OCI-LY7 (cell line): ENCODE results near the gene TOP1. TPM values are rescaled to one million over a fixed set of nuclear protein-coding genes. Genes with fewer than 3 reads are reported as not detected.

Experiments
- BruUV-seq: library from RNA; stranded (reverse); fragments of 400-500 nt; replicated peaks from 2 replicates; lab custom pipeline; 2021; lab: Mats Ljungman, UMichigan
- CTCF ChIA-PET: fragments of 300-600 bp; sonication (Branson Sonifier 250); formaldehyde crosslinking; loops from one replicate; lab custom pipeline; 2022; ENCODE audit warnings: antibody characterized with exemption; ENCODE audit not compliant: unreplicated experiment; lab: Charles Lee
- POLR2A ChIA-PET: fragments of 300-600 bp; sonication (Branson Sonifier 250); formaldehyde crosslinking; loops from one replicate; lab custom pipeline; 2022; ENCODE audit warnings: antibody characterized with exemption; lab: Charles Lee
- DNase-seq: peaks from one replicate; pipeline ENCODE4 v3.0.0-alpha.2; 2015; ENCODE audit warnings: low spot score
- H2AFZ ChIP-seq: fragments of 200-600 bp; sonication (generic), shearing (Covaris generic); 2 replicates; pipeline ENCODE4 v1.6.1; 2014; ENCODE audit warnings: mild to moderate bottlenecking, antibody characterized with exemption, low read length, moderate library complexity
- H3K27ac ChIP-seq: fragments of 200-600 bp; sonication (generic); 2 replicates; pipeline ENCODE4 v1.5.1; 2014; ENCODE audit warnings: mixed run types, low read depth, mild to moderate bottlenecking, moderate library complexity, low read length, inconsistent platforms; ENCODE audit not compliant: poor library complexity, severe bottlenecking
- H3K36me3 ChIP-seq: fragments of 200-600 bp; sonication (generic); 2 replicates; pipeline ENCODE4 v1.6.1; 2014; ENCODE audit warnings: mild to moderate bottlenecking, antibody characterized with exemption, low read length, moderate library complexity, mixed read lengths; ENCODE audit not compliant: insufficient read depth
- H3K4me1 ChIP-seq: fragments of 200-600 bp; sonication (generic); 2 replicates; pipeline ENCODE4 v1.5.1; 2014; ENCODE audit warnings: mild to moderate bottlenecking, low read length; ENCODE audit not compliant: insufficient read depth, poor library complexity, severe bottlenecking
- H3K4me2 ChIP-seq: fragments of 200-600 bp; sonication (generic); 2 replicates; pipeline ENCODE4 v1.6.1; 2014; ENCODE audit warnings: mild to moderate bottlenecking, low read length
- H3K4me3 ChIP-seq: fragments of 200-600 bp; sonication (generic); 2 replicates; pipeline ENCODE4 v1.5.1; 2014; ENCODE audit warnings: mild to moderate bottlenecking, low read depth, low read length; ENCODE audit not compliant: poor library complexity, severe bottlenecking
- H3K79me2 ChIP-seq: fragments of 200-600 bp; sonication (generic); 2 replicates; pipeline ENCODE4 v1.6.1; 2016; ENCODE audit warnings: low read depth, mild to moderate bottlenecking, low read length, moderate library complexity, mixed read lengths; ENCODE audit not compliant: insufficient read depth
- H3K9me2 ChIP-seq: fragments of 200-600 bp; sonication (generic); 2 replicates; pipeline ENCODE4 v1.6.1; 2016; ENCODE audit warnings: mild to moderate bottlenecking, low read length, mixed read lengths; ENCODE audit not compliant: insufficient read depth
- H3K9me3 ChIP-seq: fragments of 200-600 bp; sonication (generic); 2 replicates; pipeline ENCODE4 v1.6.1; 2014; ENCODE audit warnings: mild to moderate bottlenecking, mixed run types, low read length, mixed read lengths
- H4K20me1 ChIP-seq: fragments of 200-600 bp; sonication (generic); 2 replicates; pipeline ENCODE4 v1.6.1; 2014; ENCODE audit warnings: mild to moderate bottlenecking, antibody characterized with exemption, low read length, moderate library complexity, mixed read lengths; ENCODE audit not compliant: insufficient read depth
- EZH2phosphoT487 ChIP-seq: fragments of 200-600 bp; sonication (generic); IDR thresholded peaks from 2 replicates; pipeline ENCODE4 v1.6.1; 2018; ENCODE audit warnings: low read depth, borderline replicate concordance, mild to moderate bottlenecking, mixed run types, antibody characterized with exemption, low read length, moderate library complexity, mixed read lengths
- intact Hi-C: fragments of 100-400 bp; cut with micrococcal nuclease; formaldehyde crosslinking; loops from one replicate; pipeline ENCODE4 v1.10.0; 2022; ENCODE audit not compliant: unreplicated experiment
- total RNA-seq, 2 experiments: library from RNA; depleted of rRNA in 1 of 2; stranded (reverse); fragments of >200 nt in 1 of 2; shearing (Covaris generic) in 1 of 2; gene quantifications; 2 replicates each; pipeline ENCODE4 v1.2.3, GENCODE V29; 2014 to 2022
- TF ChIP-seq, protein P1 (sequence below): fragments of 200-600 bp; sonication (generic); conservative IDR thresholded peaks from 2 replicates; pipeline ENCODE4 v1.5.1; 2014; ENCODE audit warnings: mild to moderate bottlenecking, antibody characterized with exemption, low read length, moderate library complexity, mixed read lengths

TOP1 gene
- total RNA-seq, 2 experiments from 2014 or later, result 44.6 to 200 TPM

- H3K79me2 ChIP-seq, result no peaks in the 10 kb centered on the region
- no peak overlapping the region for H3K4me2 ChIP-seq
- no peaks in the 10 kb centered on the region for H3K9me3 ChIP-seq
- ChIA-PET CTCF (no interaction called here), POLR2A (no interaction called here)
- H2AFZ ChIP-seq, result no peak overlapping the region
- TF ChIP-seq EZH2phosphoT487, result no peak
- TF ChIP-seq, protein P1, sequence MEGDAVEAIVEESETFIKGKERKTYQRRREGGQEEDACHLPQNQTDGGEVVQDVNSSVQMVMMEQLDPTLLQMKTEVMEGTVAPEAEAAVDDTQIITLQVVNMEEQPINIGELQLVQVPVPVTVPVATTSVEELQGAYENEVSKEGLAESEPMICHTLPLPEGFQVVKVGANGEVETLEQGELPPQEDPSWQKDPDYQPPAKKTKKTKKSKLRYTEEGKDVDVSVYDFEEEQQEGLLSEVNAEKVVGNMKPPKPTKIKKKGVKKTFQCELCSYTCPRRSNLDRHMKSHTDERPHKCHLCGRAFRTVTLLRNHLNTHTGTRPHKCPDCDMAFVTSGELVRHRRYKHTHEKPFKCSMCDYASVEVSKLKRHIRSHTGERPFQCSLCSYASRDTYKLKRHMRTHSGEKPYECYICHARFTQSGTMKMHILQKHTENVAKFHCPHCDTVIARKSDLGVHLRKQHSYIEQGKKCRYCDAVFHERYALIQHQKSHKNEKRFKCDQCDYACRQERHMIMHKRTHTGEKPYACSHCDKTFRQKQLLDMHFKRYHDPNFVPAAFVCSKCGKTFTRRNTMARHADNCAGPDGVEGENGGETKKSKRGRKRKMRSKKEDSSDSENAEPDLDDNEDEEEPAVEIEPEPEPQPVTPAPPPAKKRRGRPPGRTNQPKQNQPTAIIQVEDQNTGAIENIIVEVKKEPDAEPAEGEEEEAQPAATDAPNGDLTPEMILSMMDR, result no peak
- no peaks in the 10 kb centered on the region for H4K20me1 ChIP-seq
- no peak overlapping the region for H3K4me3 ChIP-seq
- TSS peak; percentile 8 for BruUV-seq
- H3K9me2 ChIP-seq, result no peaks in the 10 kb centered on the region
- no peaks in the 10 kb centered on the region for H3K4me1 ChIP-seq
- no peak overlapping the region for H3K27ac ChIP-seq
- intact Hi-C loops, result no loop called here
- DNase-seq, result no peak
- H3K36me3 ChIP-seq, result peaks cover 97% of the 10 kb centered on the region
Measured at GRCh38 chr20:41118632-41119031, 90.0 kb downstream of the TOP1 start.

DNA sequence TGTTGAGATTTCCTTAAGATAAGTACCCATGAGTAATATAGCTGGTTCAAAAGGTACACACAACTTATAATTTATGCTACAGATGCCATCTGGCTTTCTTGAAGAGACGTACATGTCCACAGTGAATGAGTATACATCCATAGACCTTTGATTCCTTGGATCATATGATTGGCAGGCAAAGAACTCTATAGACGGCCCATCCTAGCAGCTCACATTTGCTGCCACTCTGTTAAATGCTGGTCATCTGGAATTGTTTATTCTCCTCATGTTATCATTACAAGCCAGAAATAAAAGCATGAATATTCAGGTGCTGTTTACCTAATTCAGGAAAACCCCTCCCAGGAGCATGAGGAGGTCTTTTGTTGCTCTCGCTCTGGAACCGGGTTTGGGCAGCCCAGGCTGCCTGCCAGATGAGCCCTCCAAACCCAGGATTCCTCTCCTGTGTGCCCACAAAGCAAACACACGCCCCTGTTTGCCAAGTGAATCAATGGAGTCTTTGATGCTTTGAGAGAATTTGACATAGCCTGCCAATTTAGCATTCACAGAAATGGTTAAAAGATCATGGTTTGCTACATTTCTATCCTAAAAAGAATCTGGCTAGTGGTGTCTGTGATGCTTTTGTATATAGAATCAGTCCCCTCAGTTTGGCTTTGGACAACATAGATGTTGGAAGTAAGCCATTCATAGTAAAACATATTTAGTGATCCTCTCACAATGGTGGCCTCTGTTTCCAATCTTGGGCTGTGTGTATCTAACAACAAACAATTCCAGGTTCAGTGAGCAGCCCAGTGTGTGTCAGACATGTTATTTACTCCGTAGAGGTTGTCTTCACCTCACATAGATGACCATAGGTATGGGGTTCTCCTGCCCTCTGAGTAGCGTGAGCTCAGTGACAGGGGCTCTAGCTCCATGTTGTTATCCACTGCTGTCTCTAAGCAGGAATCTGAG, 91.3 kb downstream of the TOP1 start:
- Histone ChIP-seq H3K79me2 (no peaks in the 10 kb centered on the region), H3K4me2 (no peak overlapping the region), H2AFZ (no peak overlapping the region), H4K20me1 (no peaks in the 10 kb centered on the region), H3K4me1 (no peaks in the 10 kb centered on the region), H3K9me2 (no peaks in the 10 kb centered on the region), H3K9me3 (no peaks in the 10 kb centered on the region), H3K27ac (no peak overlapping the region), H3K4me3 (no peak overlapping the region), H3K36me3 (peaks cover 96% of the 10 kb centered on the region)
- intact Hi-C loops, result no loop called here
- POLR2A ChIA-PET, result interaction anchor here (0.7 kb wide), 1 partner anchor 41 kb away, joined by 3 read pairs; no protein-coding TSS in a partner anchor
- DNase-seq, result no peak
- TF ChIP-seq, protein P1, result no peak
- no peak for TF ChIP-seq EZH2phosphoT487
- CTCF ChIA-PET, result no interaction called here
- no TSS peak for BruUV-seq

DNA sequence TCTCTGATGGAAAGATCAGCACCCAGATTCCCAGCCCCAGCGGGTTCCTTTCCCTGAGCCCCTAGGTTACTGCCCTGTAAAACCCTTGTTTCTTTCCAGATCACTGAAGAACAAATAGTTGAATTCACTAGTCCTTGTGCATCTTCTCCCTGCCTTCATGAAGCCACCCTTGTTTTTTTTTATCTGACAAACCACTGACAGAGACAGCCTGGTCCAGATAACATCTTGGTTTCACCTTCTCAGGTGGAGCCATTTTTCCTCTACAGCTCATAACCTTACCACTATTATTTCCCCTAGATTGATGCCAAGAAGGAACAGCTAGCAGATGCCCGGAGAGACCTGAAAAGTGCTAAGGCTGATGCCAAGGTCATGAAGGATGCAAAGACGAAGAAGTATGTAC, 92.8 kb downstream of the TOP1 start:
- POLR2A ChIA-PET, result interaction anchor here (0.5 to 1.4 kb wide), 5 partner anchors 11 to 651 kb away, joined by 3 read pairs; no protein-coding TSS in a partner anchor
- H3K4me2 ChIP-seq, result no peak overlapping the region

More for the DNA sequence above, 92.8 kb downstream of the TOP1 start:
- no peak for DNase-seq
- BruUV-seq, result no TSS peak
- H3K9me2 ChIP-seq, result no peaks in the 10 kb centered on the region
- no peaks in the 10 kb centered on the region for H3K79me2 ChIP-seq
- H3K4me3 ChIP-seq, result no peak overlapping the region
- H3K4me1 ChIP-seq, result no peaks in the 10 kb centered on the region
- no peak overlapping the region for H3K27ac ChIP-seq
- H3K9me3 ChIP-seq, result no peaks in the 10 kb centered on the region
- H3K36me3 ChIP-seq, result peaks cover 96% of the 10 kb centered on the region
- no peak overlapping the region for H2AFZ ChIP-seq
- TF ChIP-seq, protein P1, result no peak
- TF ChIP-seq EZH2phosphoT487, result no peak
- intact Hi-C loops, result no loop called here
- H4K20me1 ChIP-seq, result no peaks in the 10 kb centered on the region
- CTCF ChIA-PET, result no interaction called here
